PC-3 (cell line): Measurements from ENCODE around the gene FBXO44. TPM values are rescaled to one million over a fixed set of nuclear protein-coding genes. Genes with fewer than 3 reads are reported as not detected.

Experiments
- ATAC-seq: fragments of 200-7000 bp; cut with Tn5 transposase; 2 replicates; pipeline ENCODE4 v1.9.1; 2020; ENCODE audit warnings: mild to moderate bottlenecking, moderate library complexity
- BruUV-seq: library from RNA; stranded (reverse); fragments of 400-500 nt; replicated peaks from 2 replicates; lab custom pipeline; 2021; lab: Mats Ljungman, UMichigan
- CTCF ChIA-PET: fragments of 300-600 bp; sonication (Branson Sonifier 250); formaldehyde crosslinking; loops from one replicate; lab custom pipeline; 2022; ENCODE audit warnings: antibody characterized with exemption; lab: Charles Lee
- POLR2A ChIA-PET: fragments of 300-600 bp; sonication (Branson Sonifier 250); formaldehyde crosslinking; loops from one replicate; lab custom pipeline; 2022; ENCODE audit warnings: antibody characterized with exemption; ENCODE audit not compliant: unreplicated experiment; lab: Charles Lee
- DNase-seq: peaks from one replicate; pipeline ENCODE4 v3.0.0-alpha.2; 2015
- H2AFZ ChIP-seq: fragments of 300-600 bp; sonication (generic); 2 replicates; pipeline ENCODE4 v1.6.0; 2016; ENCODE audit warnings: antibody characterized with exemption, low read length
- H3F3A ChIP-seq: fragments of 300-600 bp; sonication (generic); one replicate; pipeline ENCODE4 v1.6.0; 2017; ENCODE audit warnings: antibody characterized with exemption, low read length, control low read depth, mild to moderate bottlenecking; ENCODE audit not compliant: unreplicated experiment
- H3K27ac ChIP-seq: fragments of 300-600 bp; sonication (generic); 2 replicates; pipeline ENCODE4 v1.5.1; 2016; ENCODE audit warnings: mild to moderate bottlenecking, low read length
- H3K27me3 ChIP-seq: fragments of 300-600 bp; sonication (generic); 2 replicates; pipeline ENCODE4 v1.6.1; 2016; ENCODE audit warnings: low read length, mixed read lengths
- H3K36me3 ChIP-seq: fragments of 300-600 bp; sonication (generic); 2 replicates; pipeline ENCODE4 v1.6.1; 2016; ENCODE audit warnings: low read depth, mixed run types, low read length, mixed read lengths
- H3K4me1 ChIP-seq: fragments of 300-600 bp; sonication (generic); 2 replicates; pipeline ENCODE4 v1.5.1; 2016; ENCODE audit warnings: low read length; ENCODE audit not compliant: insufficient read depth
- H3K4me2 ChIP-seq: fragments of 300-600 bp; sonication (generic); 2 replicates; pipeline ENCODE4 v1.6.0; 2016; ENCODE audit warnings: low read length
- H3K4me3 ChIP-seq: fragments of 300-600 bp; sonication (generic); 2 replicates; pipeline ENCODE4 v1.5.1; 2016; ENCODE audit warnings: mild to moderate bottlenecking, low read length, mixed read lengths
- H3K79me2 ChIP-seq: fragments of 300-600 bp; sonication (generic); 2 replicates; pipeline ENCODE4 v1.6.1; 2017; ENCODE audit warnings: low read length, mixed read lengths
- H3K9ac ChIP-seq: fragments of 300-600 bp; sonication (generic); 2 replicates; pipeline ENCODE4 v1.6.0; 2016; ENCODE audit warnings: mild to moderate bottlenecking, low read length
- H3K9me2 ChIP-seq: fragments of 300-600 bp; sonication (generic); replicated peaks from 2 replicates; pipeline ENCODE4 v1.6.1; 2016; ENCODE audit warnings: mixed run types, low read length, mixed read lengths
- H3K9me3 ChIP-seq: fragments of 300-600 bp; sonication (generic); 2 replicates; pipeline ENCODE4 v1.6.1; 2016; ENCODE audit warnings: low read length, mixed read lengths
- H4K20me1 ChIP-seq: fragments of 300-600 bp; sonication (generic); 2 replicates; pipeline ENCODE4 v1.6.1; 2016; ENCODE audit warnings: low read length, mixed read lengths
- EZH2 ChIP-seq: fragments of 300-600 bp; sonication (generic); IDR thresholded peaks from one replicate; pipeline ENCODE4 v1.6.1; 2017; ENCODE audit warnings: antibody characterized with exemption, mild to moderate bottlenecking, low read length; ENCODE audit not compliant: unreplicated experiment
- EZH2phosphoT487 ChIP-seq: fragments of 300-600 bp; sonication (generic); IDR thresholded peaks from 2 replicates; pipeline ENCODE4 v1.6.1; 2018; ENCODE audit warnings: mild to moderate bottlenecking, antibody characterized with exemption, low read length, borderline replicate concordance
- intact Hi-C: fragments of 100-400 bp; cut with micrococcal nuclease; formaldehyde crosslinking; loops from 2 replicates; pipeline ENCODE4 v1.9.0; 2023
- total RNA-seq: library from RNA; depleted of rRNA; stranded (reverse); fragments of >200 nt; gene quantifications from 2 replicates; pipeline ENCODE4 v1.2.3, GENCODE V29; 2014
- TF ChIP-seq, protein P1 (sequence below): fragments of 300-600 bp; sonication (generic); conservative IDR thresholded peaks from 2 replicates; pipeline ENCODE4 v1.5.1; 2017; ENCODE audit warnings: antibody characterized with exemption, low read depth, mild to moderate bottlenecking, low read length

Gene FBXO44
- total RNA-seq, 1 experiment from 2014 or later = 23.5 TPM

DNA sequence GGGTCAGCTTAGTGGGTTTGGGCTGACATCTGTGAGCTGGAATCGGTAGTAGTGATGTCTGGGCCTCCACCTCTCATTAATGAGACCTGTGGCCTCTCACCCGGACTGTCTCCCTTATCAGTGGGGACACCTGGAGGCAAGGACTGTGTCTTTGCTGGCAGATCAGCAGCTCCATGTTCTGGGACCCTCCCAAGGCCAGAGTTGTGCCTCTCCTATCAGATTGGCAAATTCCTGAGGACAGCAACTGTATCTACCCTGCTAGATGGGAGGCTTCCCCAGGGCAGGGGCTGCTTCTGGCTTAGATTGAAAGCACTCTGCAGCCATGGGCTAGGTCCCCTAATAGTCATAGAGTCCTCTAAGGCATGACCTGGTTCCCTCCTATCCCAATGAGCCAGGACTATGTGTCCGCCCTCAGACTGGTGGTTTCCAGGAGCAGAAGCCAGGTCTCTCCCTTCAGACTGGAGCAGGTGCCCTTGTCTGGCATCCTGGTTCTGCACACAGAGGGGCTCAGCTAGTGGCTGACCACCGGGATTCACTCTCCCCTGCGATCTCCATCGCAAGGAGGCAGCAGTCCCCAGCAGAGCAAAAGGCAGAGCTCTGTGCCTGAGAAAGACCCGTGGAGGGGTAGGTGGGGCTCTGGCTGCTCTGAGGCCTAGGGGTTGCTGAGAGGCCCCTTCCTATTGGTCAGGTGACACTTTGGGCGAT lies 42.7 kb downstream of the FBXO44 start:
- Histone ChIP-seq H3K4me3 (no peak overlapping the region), H3K36me3 (no peaks in the 10 kb centered on the region), H3K4me1 (peaks cover 13% of the 10 kb centered on the region), H3K4me2 (no peak overlapping the region), H3K27me3 (peaks cover 4% of the 10 kb centered on the region; the same call in 1 of the 2 replicates), H3F3A (no peaks in the 10 kb centered on the region), H4K20me1 (no peaks in the 10 kb centered on the region), H2AFZ (no peak overlapping the region), H3K9me3 (no peaks in the 10 kb centered on the region), H3K9me2 (no peaks in the 10 kb centered on the region), H3K27ac (no peak overlapping the region), H3K79me2 (no peaks in the 10 kb centered on the region), H3K9ac (no peak overlapping the region)
- TF ChIP-seq EZH2 = no peak
- TF ChIP-seq, protein P1, sequence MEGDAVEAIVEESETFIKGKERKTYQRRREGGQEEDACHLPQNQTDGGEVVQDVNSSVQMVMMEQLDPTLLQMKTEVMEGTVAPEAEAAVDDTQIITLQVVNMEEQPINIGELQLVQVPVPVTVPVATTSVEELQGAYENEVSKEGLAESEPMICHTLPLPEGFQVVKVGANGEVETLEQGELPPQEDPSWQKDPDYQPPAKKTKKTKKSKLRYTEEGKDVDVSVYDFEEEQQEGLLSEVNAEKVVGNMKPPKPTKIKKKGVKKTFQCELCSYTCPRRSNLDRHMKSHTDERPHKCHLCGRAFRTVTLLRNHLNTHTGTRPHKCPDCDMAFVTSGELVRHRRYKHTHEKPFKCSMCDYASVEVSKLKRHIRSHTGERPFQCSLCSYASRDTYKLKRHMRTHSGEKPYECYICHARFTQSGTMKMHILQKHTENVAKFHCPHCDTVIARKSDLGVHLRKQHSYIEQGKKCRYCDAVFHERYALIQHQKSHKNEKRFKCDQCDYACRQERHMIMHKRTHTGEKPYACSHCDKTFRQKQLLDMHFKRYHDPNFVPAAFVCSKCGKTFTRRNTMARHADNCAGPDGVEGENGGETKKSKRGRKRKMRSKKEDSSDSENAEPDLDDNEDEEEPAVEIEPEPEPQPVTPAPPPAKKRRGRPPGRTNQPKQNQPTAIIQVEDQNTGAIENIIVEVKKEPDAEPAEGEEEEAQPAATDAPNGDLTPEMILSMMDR = no peak
- TF ChIP-seq EZH2phosphoT487 = no peak
- ChIA-PET POLR2A (no interaction called here), CTCF (no interaction called here)
- no peak for ATAC-seq
- DNase-seq = no peak
- no TSS peak for BruUV-seq
- intact Hi-C loops = no loop called here

DNA sequence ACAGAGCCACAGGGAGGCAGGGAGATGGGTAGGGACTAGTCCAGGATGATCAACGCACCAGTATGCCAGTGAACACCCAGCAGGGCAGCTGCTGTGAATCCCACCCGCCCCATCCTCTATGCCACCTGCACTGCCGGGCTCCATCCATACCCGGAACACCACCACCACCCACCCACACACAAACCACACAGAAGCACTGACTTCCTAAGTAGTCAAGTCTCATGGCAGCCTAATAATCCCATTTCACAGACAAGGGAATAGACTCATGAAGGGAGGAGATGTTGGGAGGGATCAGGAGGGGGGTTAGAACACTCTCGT lies 43.2 kb downstream of the FBXO44 start:
- no peaks in the 10 kb centered on the region for H3K79me2 ChIP-seq
- ChIA-PET POLR2A (no interaction called here), CTCF (interaction anchor here (0.6 kb wide), 1 partner anchor 210 kb away, joined by 4 read pairs; no protein-coding TSS in a partner anchor)
- TF ChIP-seq, protein P1 = no peak
- TF ChIP-seq EZH2phosphoT487 (no peak), EZH2 (no peak)
- no peaks in the 10 kb centered on the region for H3F3A ChIP-seq
- H3K27ac ChIP-seq = no peak overlapping the region
- no peaks in the 10 kb centered on the region for H3K9me3 ChIP-seq
- H3K4me1 ChIP-seq = peaks cover 9% of the 10 kb centered on the region
- H2AFZ ChIP-seq = no peak overlapping the region
- 0 out of 2 replicates have a peak, but pooled peaks cover 4% of the 10 kb centered on the region for H3K27me3 ChIP-seq
- no peak overlapping the region for H3K9ac ChIP-seq
- no peaks in the 10 kb centered on the region for H3K9me2 ChIP-seq
- no peaks in the 10 kb centered on the region for H3K36me3 ChIP-seq
- ATAC-seq (no peak), DNase-seq (no peak)
- H4K20me1 ChIP-seq = no peaks in the 10 kb centered on the region
- H3K4me2 ChIP-seq = no peak overlapping the region
- no peak overlapping the region for H3K4me3 ChIP-seq
- no TSS peak for BruUV-seq
- intact Hi-C loops = no loop called here
